ENCODE results near the gene MAP7D2. TPM values are rescaled to one million over a fixed set of nuclear protein-coding genes. Genes with fewer than 3 reads are reported as not detected.

Gene MAP7D2
- total and polyA plus RNA-seq, 2 of the 13 experiments (the other 11 are each of a cell fraction or from before 2014, with no cell fraction given): 9.6 to 10.5 TPM

GRCh38 chrX:20091499-20091898 is 25.2 kb downstream of the MAP7D2 start:
- H4K20me1 ChIP-seq (ENCODE audit: insufficient read depth, low read length): no peaks in the 10 kb centered on the region
- POLR2A ChIA-PET: no interaction called here
- intact Hi-C loops (cut with micrococcal nuclease; ENCODE audit: unreplicated experiment) (no loop called here), in situ Hi-C loops (cut with HindIII; ENCODE audit: extremely low pct_ligation_motif_present, low pct_unique_long_range_greater_than_20kb) (no loop called here)
- no peaks in the 10 kb centered on the region for H3K36me3 ChIP-seq (replicated peaks in 1 of 2; ENCODE audit: control insufficient read depth in 1 of 2, insufficient read depth in 2 of 2, low read length in 2 of 2)
- H3K9ac ChIP-seq (ENCODE audit: insufficient read depth, low read depth, low read length): no peak overlapping the region
- no peaks in the 10 kb centered on the region for H3K27me3 ChIP-seq (ENCODE audit: control insufficient read depth in 1 of 2, insufficient read depth in 2 of 2, low read length in 2 of 2)
- 90% methylated on average over 3 of the region's 3 CpGs for WGBS (ENCODE audit: low lambda C conversion rate)
- FAIRE-seq (no peak), DNase-seq (ENCODE audit: low spot score) (no peak), ATAC-seq (no peak)
- H3K79me2 ChIP-seq (ENCODE audit: insufficient read depth, low read length): no peaks in the 10 kb centered on the region
- CTCF ChIA-PET (ENCODE audit: low intra/inter-chr PET ratio, low total read pairs): no interaction called here
- H3K4me2 ChIP-seq (ENCODE audit: low read depth, low read length): no peak overlapping the region
- H3K4me1 ChIP-seq (ENCODE audit: insufficient read depth, low read length): no peaks in the 10 kb centered on the region
- no peak overlapping the region for H2AFZ ChIP-seq (ENCODE audit: low read length)
- H3K9me3 ChIP-seq (ENCODE audit: low read length): no peaks in the 10 kb centered on the region
- no peak overlapping the region for H3K27ac ChIP-seq (ENCODE audit: extremely low read length, insufficient read depth, low read length)
- BruUV-seq (replicated peaks): no TSS peak
- H3K4me3 ChIP-seq (replicated peaks in 1 of 3; ENCODE audit: insufficient read depth in 1 of 3, low read depth in 2 of 3, low read length in 3 of 3): no peak overlapping the region
- TF ChIP-seq ZNF263 (CRISPR knock-in tag; IDR thresholded peaks at IDR 0.05) (no peak), KLF16 (CRISPR knock-in tag; IDR thresholded peaks at IDR 0.05) (no peak), RNF2 (conservative IDR thresholded peaks at IDR 0.05; ENCODE audit: low read depth) (no peak), GABPA (IDR thresholded peaks at IDR 0.05; ENCODE audit: low read depth, low read length) (no peak), GABPA (CRISPR knock-in tag; IDR thresholded peaks at IDR 0.05; ENCODE audit: low read depth) (no peak), ZNF549 (CRISPR knock-in tag; IDR thresholded peaks at IDR 0.05) (no peak), PCBP2 (optimal IDR thresholded peaks at IDR 0.05; ENCODE audit: low read depth, low read length, poor library complexity, severe bottlenecking) (no peak), PITX1 (CRISPR knock-in tag; IDR thresholded peaks at IDR 0.05) (no peak), NR2F2 (IDR thresholded peaks at IDR 0.05; ENCODE audit: borderline replicate concordance, low read depth) (no peak), ZHX1 (CRISPR knock-in tag; IDR thresholded peaks at IDR 0.05; ENCODE audit: low read depth) (no peak), ZNF3 (CRISPR knock-in tag; IDR thresholded peaks at IDR 0.05) (no peak), RARA (CRISPR knock-in tag; IDR thresholded peaks at IDR 0.05) (no peak)

All from HepG2 (cell line).